Liver (tissue), 9 donors: ENCODE measurements around the gene ANKRD11. TPM values are rescaled to one million over a fixed set of nuclear protein-coding genes. Genes with fewer than 3 reads are reported as not detected.

Experiments used
- DNase-seq: peaks from one replicate; pipeline ENCODE4 v3.0.0-alpha.2; 2017; ENCODE audit warnings: low spot score
- H3K27ac ChIP-seq, 2 donors: one replicate each; pipeline ENCODE4 v1.7.0; 2013; ENCODE audit warnings: inconsistent platforms in 2 of 2, low read length in 2 of 2, control low read depth in 1 of 2, low read depth in 1 of 2, mild to moderate bottlenecking in 1 of 2
- H3K27me3 ChIP-seq, 4 donors: one replicate each; pipeline versions ENCODE4 v1.6.1 to v1.7.0; 2013; ENCODE audit warnings: low read length in 3 of 4, inconsistent platforms in 1 of 4, mild to moderate bottlenecking in 1 of 4, moderate library complexity in 1 of 4; ENCODE audit not compliant: control insufficient read depth in 4 of 4, insufficient read depth in 4 of 4
- H3K36me3 ChIP-seq, 4 donors: one replicate each; pipeline versions ENCODE4 v1.6.1 to v1.7.0; 2013; ENCODE audit warnings: low read length in 3 of 4, mild to moderate bottlenecking in 3 of 4, low read depth in 1 of 4, moderate library complexity in 1 of 4; ENCODE audit not compliant: control insufficient read depth in 4 of 4, insufficient read depth in 3 of 4
- H3K4me1 ChIP-seq, 4 donors: one replicate each; pipeline versions ENCODE4 v1.6.1 to v1.7.0; 2013; ENCODE audit warnings: low read length in 3 of 4, mild to moderate bottlenecking in 3 of 4, moderate library complexity in 1 of 4; ENCODE audit not compliant: control insufficient read depth in 4 of 4, insufficient read depth in 4 of 4
- H3K4me3 ChIP-seq, 3 donors: one replicate each; pipeline versions ENCODE4 v1.6.1 to v1.7.0; 2013; ENCODE audit warnings: low read length in 3 of 3, control low read depth in 1 of 3, low read depth in 1 of 3, mild to moderate bottlenecking in 1 of 3
- H3K9ac ChIP-seq, 2 donors: one replicate each; pipeline ENCODE4 v1.7.0; 2013; ENCODE audit warnings: low read length in 2 of 2, mild to moderate bottlenecking in 2 of 2, moderate library complexity in 2 of 2, control low read depth in 1 of 2, low read depth in 1 of 2
- H3K9me3 ChIP-seq, 4 donors: one replicate each; pipeline versions ENCODE4 v1.6.1 to v1.7.0; 2013; ENCODE audit warnings: low read length in 3 of 4; ENCODE audit not compliant: control insufficient read depth in 4 of 4
- ATF3 ChIP-seq: IDR thresholded peaks from 2 replicates; pipeline ENCODE4 v1.6.1; 2016; ENCODE audit warnings: antibody characterized with exemption
- CTCF ChIP-seq: fragments of 150-350 bp; IDR thresholded peaks from 2 replicates; pipeline ENCODE4 v1.5.1; 2017; ENCODE audit warnings: improper control_type of control experiment, low read depth, low read length; ENCODE audit not compliant: missing input control
- EGR1 ChIP-seq, 2 donors: IDR thresholded peaks; 2 replicates each; pipeline ENCODE4 v1.6.1; 2016 to 2018; ENCODE audit warnings: antibody characterized with exemption in 2 of 2, low read depth in 2 of 2
- FOXA1 ChIP-seq: IDR thresholded peaks from 2 replicates; pipeline ENCODE4 v1.6.1; 2016; ENCODE audit warnings: antibody characterized with exemption
- FOXA2 ChIP-seq: IDR thresholded peaks from 2 replicates; pipeline ENCODE4 v1.6.1; 2016; ENCODE audit warnings: antibody characterized with exemption
- GABPA ChIP-seq, 2 donors: IDR thresholded peaks in 1 of 2; conservative IDR thresholded peaks in 1 of 2; 2 replicates each; pipeline ENCODE4 v1.6.1; 2016; ENCODE audit warnings: antibody characterized with exemption in 2 of 2, mild to moderate bottlenecking in 1 of 2, moderate library complexity in 1 of 2
- HNF4A ChIP-seq, 2 donors: conservative IDR thresholded peaks; 2 replicates each; pipeline ENCODE4 v1.6.1; 2016; ENCODE audit warnings: antibody characterized with exemption in 2 of 2, mild to moderate bottlenecking in 2 of 2
- HNF4G ChIP-seq: IDR thresholded peaks from 2 replicates; pipeline ENCODE4 v1.6.1; 2016; ENCODE audit warnings: antibody characterized with exemption
- JUND ChIP-seq, 2 donors: IDR thresholded peaks; 2 replicates each; pipeline ENCODE4 v1.6.1; 2016; ENCODE audit warnings: antibody characterized with exemption in 2 of 2
- MAX ChIP-seq: IDR thresholded peaks from 2 replicates; pipeline ENCODE4 v1.6.1; 2016; ENCODE audit warnings: antibody characterized with exemption
- NR2F2 ChIP-seq: IDR thresholded peaks from 2 replicates; pipeline ENCODE4 v1.6.1; 2016; ENCODE audit warnings: antibody characterized with exemption
- RAD21 ChIP-seq, 2 donors: IDR thresholded peaks; 2 replicates each; pipeline ENCODE4 v1.6.1; 2016; ENCODE audit warnings: antibody characterized with exemption in 2 of 2, mild to moderate bottlenecking in 2 of 2
- REST ChIP-seq: IDR thresholded peaks from 2 replicates; pipeline ENCODE4 v1.6.1; 2016; ENCODE audit warnings: antibody characterized with exemption, mild to moderate bottlenecking
- RXRA ChIP-seq, 2 donors: IDR thresholded peaks; 2 replicates each; pipeline ENCODE4 v1.6.1; 2017 to 2018; ENCODE audit warnings: antibody characterized with exemption in 2 of 2, mild to moderate bottlenecking in 1 of 2
- SP1 ChIP-seq: IDR thresholded peaks from 2 replicates; pipeline ENCODE4 v1.6.1; 2018; ENCODE audit warnings: antibody characterized with exemption, mild to moderate bottlenecking
- TAF1 ChIP-seq: conservative IDR thresholded peaks from 2 replicates; pipeline ENCODE4 v1.6.1; 2016; ENCODE audit warnings: antibody characterized with exemption, mild to moderate bottlenecking
- YY1 ChIP-seq: IDR thresholded peaks from 2 replicates; pipeline ENCODE4 v1.6.1; 2016; ENCODE audit warnings: antibody characterized with exemption, mild to moderate bottlenecking
- WGBS: extraction: QIAGEN DNeasy Blood & Tissue Kit; methylation state at CpG from one replicate; pipeline ENCODE4 v1.1.7; 2013; 5-methylcytosine and 5-hydroxymethylcytosine counted together
- polyA plus RNA-seq, 2 donors: library from polyadenylated mRNA; stranded (reverse) in 1 of 2; unstranded in 1 of 2; fragments of 200-250 nt in 1 of 2; fragments of >200 nt in 1 of 2; fragmentation: Nextera tagmentation in 1 of 2; extraction: Ambion mirVana in 1 of 2; gene quantifications; one replicate each; pipeline versions ENCODE4 v1.2.1 to v1.2.3, GENCODE V29; 2013 to 2015
- total RNA-seq, 2 donors: library from RNA; depleted of rRNA; stranded (reverse); fragments of >200 nt; gene quantifications; one replicate each; pipeline ENCODE4 v1.2.3, GENCODE V29; 2014
- TF ChIP-seq, protein P1 (sequence below): IDR thresholded peaks from 2 replicates; pipeline ENCODE4 v1.6.1; 2016; ENCODE audit warnings: antibody characterized with exemption
- donor health status: healthy.
- donor health status: healthy.
- donor health status: healthy.
- donor health status: healthy.
- donor health status: healthy.

ANKRD11 gene
- total and polyA plus RNA-seq, 4 donors = 16.3 to 55.1 (median 28.0) TPM

GRCh38 chr16:89423681-89424260, 66.6 kb downstream of the ANKRD11 start:
- H3K36me3 ChIP-seq = no peaks in the 10 kb centered on the region
- TF ChIP-seq HNF4G = no peak
- TF ChIP-seq EGR1 (IDR thresholded peaks at IDR 0.05; ENCODE audit: low read depth in 2 of 2) = no peak
- no peak for TF ChIP-seq CTCF
- no peak for TF ChIP-seq NR2F2
- no peak for TF ChIP-seq YY1
- no peak for TF ChIP-seq FOXA1
- TF ChIP-seq RXRA (IDR thresholded peaks at IDR 0.05) = no peak
- TF ChIP-seq JUND (IDR thresholded peaks at IDR 0.05) = no peak
- TF ChIP-seq REST = no peak
- TF ChIP-seq TAF1 = no peak
- TF ChIP-seq SP1 = no peak
- TF ChIP-seq RAD21 (IDR thresholded peaks at IDR 0.05) = no peak
- no peak for TF ChIP-seq HNF4A (conservative IDR thresholded peaks at IDR 0.05)
- no peak for TF ChIP-seq ATF3
- no peak for TF ChIP-seq MAX
- TF ChIP-seq GABPA (IDR thresholded peaks at IDR 0.05 in 1 of 2, conservative IDR thresholded peaks at IDR 0.05 in 1 of 2) = no peak
- TF ChIP-seq, protein P1, sequence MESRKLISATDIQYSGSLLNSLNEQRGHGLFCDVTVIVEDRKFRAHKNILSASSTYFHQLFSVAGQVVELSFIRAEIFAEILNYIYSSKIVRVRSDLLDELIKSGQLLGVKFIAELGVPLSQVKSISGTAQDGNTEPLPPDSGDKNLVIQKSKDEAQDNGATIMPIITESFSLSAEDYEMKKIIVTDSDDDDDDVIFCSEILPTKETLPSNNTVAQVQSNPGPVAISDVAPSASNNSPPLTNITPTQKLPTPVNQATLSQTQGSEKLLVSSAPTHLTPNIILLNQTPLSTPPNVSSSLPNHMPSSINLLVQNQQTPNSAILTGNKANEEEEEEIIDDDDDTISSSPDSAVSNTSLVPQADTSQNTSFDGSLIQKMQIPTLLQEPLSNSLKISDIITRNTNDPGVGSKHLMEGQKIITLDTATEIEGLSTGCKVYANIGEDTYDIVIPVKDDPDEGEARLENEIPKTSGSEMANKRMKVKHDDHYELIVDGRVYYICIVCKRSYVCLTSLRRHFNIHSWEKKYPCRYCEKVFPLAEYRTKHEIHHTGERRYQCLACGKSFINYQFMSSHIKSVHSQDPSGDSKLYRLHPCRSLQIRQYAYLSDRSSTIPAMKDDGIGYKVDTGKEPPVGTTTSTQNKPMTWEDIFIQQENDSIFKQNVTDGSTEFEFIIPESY = no peak
- TF ChIP-seq FOXA2 = no peak
- no peak overlapping the region for H3K4me3 ChIP-seq
- no peaks in the 10 kb centered on the region for H3K9me3 ChIP-seq
- peaks cover 8 to 31% (median 26%) of the 10 kb centered on the region in 4 donors for H3K4me1 ChIP-seq
- no peaks in the 10 kb centered on the region for H3K27me3 ChIP-seq
- 75% methylated on average over 21 of the region's 21 CpGs for WGBS
- no peak overlapping the region for H3K9ac ChIP-seq
- DNase-seq = no peak
- H3K27ac ChIP-seq = peak overlapping the region in 1 of 2 donors; percentile 36
